Loucy (cell line): ENCODE measurements around the gene OR2AG1.

Source experiments
- H2AFZ ChIP-seq: fragments of 200-600 bp; sonication (generic); 2 replicates; pipeline ENCODE4 v1.6.0; 2016; ENCODE audit warnings: antibody characterized with exemption, mild to moderate bottlenecking, low read length, moderate library complexity
- H3F3A ChIP-seq: fragments of 200-600 bp; 2 replicates; pipeline ENCODE4 v1.6.0; 2016; ENCODE audit warnings: antibody characterized with exemption, low read depth, mild to moderate bottlenecking
- H3K27me3 ChIP-seq: fragments of 200-600 bp; sonication (generic); 2 replicates; pipeline ENCODE4 v1.6.1; 2014; ENCODE audit warnings: low read length, mild to moderate bottlenecking; ENCODE audit not compliant: insufficient read depth, poor library complexity, severe bottlenecking
- H3K36me3 ChIP-seq: fragments of 200-600 bp; sonication (generic); 2 replicates; pipeline ENCODE4 v1.6.1; 2016; ENCODE audit warnings: low read length; ENCODE audit not compliant: insufficient read depth
- H3K4me1 ChIP-seq: fragments of 200-600 bp; sonication (generic); 2 replicates; pipeline ENCODE4 v1.5.1; 2014; ENCODE audit warnings: low read length, mild to moderate bottlenecking; ENCODE audit not compliant: insufficient read depth, poor library complexity, severe bottlenecking
- H3K4me2 ChIP-seq: fragments of 200-600 bp; sonication (generic); 2 replicates; pipeline ENCODE4 v1.6.0; 2014; ENCODE audit warnings: antibody characterized with exemption, low read length, low read depth, mild to moderate bottlenecking; ENCODE audit not compliant: poor library complexity, severe bottlenecking
- H3K4me3 ChIP-seq: fragments of 200-600 bp; sonication (generic); 2 replicates; pipeline ENCODE4 v1.5.1; 2014; ENCODE audit warnings: low read length, mild to moderate bottlenecking, mixed read lengths; ENCODE audit not compliant: poor library complexity, severe bottlenecking
- H3K79me2 ChIP-seq: fragments of 200-600 bp; sonication (generic); 2 replicates; pipeline ENCODE4 v1.6.1; 2014; ENCODE audit warnings: low read length; ENCODE audit not compliant: insufficient read depth
- H3K9ac ChIP-seq: fragments of 200-600 bp; sonication (generic); 2 replicates; pipeline ENCODE4 v1.6.0; 2014; ENCODE audit warnings: mild to moderate bottlenecking, low read depth, low read length, moderate library complexity; ENCODE audit not compliant: poor library complexity, severe bottlenecking
- H3K9me2 ChIP-seq: fragments of 200-600 bp; sonication (generic); replicated peaks from 2 replicates; pipeline ENCODE4 v1.6.1; 2016; ENCODE audit warnings: low read depth, low read length, mixed read lengths
- H3K9me3 ChIP-seq: fragments of 200-600 bp; sonication (generic); 2 replicates; pipeline ENCODE4 v1.6.1; 2014; ENCODE audit warnings: mild to moderate bottlenecking, antibody characterized with exemption, low read length, low read depth; ENCODE audit not compliant: insufficient read depth
- H4K20me1 ChIP-seq: fragments of 200-600 bp; sonication (generic); 2 replicates; pipeline ENCODE4 v1.6.0; 2014; ENCODE audit warnings: antibody characterized with exemption, low read length, mild to moderate bottlenecking; ENCODE audit not compliant: insufficient read depth, poor library complexity, severe bottlenecking
- CTCF ChIP-seq: fragments of 200-600 bp; sonication (generic); conservative IDR thresholded peaks from 2 replicates; pipeline ENCODE4 v1.5.1; 2014; ENCODE audit warnings: mild to moderate bottlenecking, antibody characterized with exemption, low read length
- EZH2phosphoT487 ChIP-seq: fragments of 200-600 bp; IDR thresholded peaks from 2 replicates; pipeline ENCODE4 v1.6.1; 2018; ENCODE audit warnings: antibody characterized with exemption, mild to moderate bottlenecking, moderate library complexity, borderline replicate concordance

OR2AG1 gene

GRCh38 chr11:6738590-6738989 lies 44.2 kb upstream of the OR2AG1 start:
- Histone ChIP-seq H3K4me3 (no peak overlapping the region), H3K9ac (no peak overlapping the region), H3K4me1 (peaks cover 82% of the 10 kb centered on the region), H3K9me2 (no peaks in the 10 kb centered on the region), H2AFZ (no peak overlapping the region), H3K9me3 (no peaks in the 10 kb centered on the region), H3F3A (peaks cover 22% of the 10 kb centered on the region), H3K36me3 (no peaks in the 10 kb centered on the region), H4K20me1 (no peaks in the 10 kb centered on the region), H3K79me2 (peaks cover 30% of the 10 kb centered on the region), H3K4me2 (peak overlapping the region; percentile 3), H3K27me3 (no peaks in the 10 kb centered on the region)
- no peak for TF ChIP-seq EZH2phosphoT487
- TF ChIP-seq CTCF: no peak

DNA sequence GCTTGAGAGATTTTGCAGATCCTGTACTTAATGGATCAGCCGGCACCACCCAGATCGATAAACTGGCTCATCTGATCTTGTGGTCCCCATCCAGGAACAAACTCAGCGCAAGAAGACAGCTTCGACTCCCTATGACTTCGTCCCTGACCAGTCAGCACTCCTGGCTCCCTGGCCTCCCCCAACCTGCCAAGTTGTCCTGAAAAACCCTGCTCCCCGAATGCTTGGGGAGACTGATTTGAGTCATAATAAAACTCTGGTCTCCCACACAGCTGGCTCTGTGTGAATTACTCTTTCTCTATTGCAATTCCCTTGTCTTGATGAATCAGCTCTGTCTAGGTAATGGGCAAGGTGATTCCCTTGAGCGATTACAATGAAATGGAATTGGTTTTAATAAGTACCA lies 40.6 kb upstream of the OR2AG1 start:
- H3K79me2 ChIP-seq: peaks cover 39% of the 10 kb centered on the region
- no peaks in the 10 kb centered on the region for H3K9me3 ChIP-seq
- no peaks in the 10 kb centered on the region for H4K20me1 ChIP-seq
- no peak overlapping the region for H3K9ac ChIP-seq
- H3F3A ChIP-seq: peaks cover 7% of the 10 kb centered on the region; the same call in 1 of the 2 replicates
- TF ChIP-seq CTCF (no peak), EZH2phosphoT487 (no peak)
- H3K4me3 ChIP-seq: peak overlapping the region; percentile 47
- H3K4me1 ChIP-seq: peaks cover 82% of the 10 kb centered on the region
- H3K36me3 ChIP-seq: no peaks in the 10 kb centered on the region
- H3K4me2 ChIP-seq: peak overlapping the region; percentile 95
- H2AFZ ChIP-seq: no peak overlapping the region
- H3K27me3 ChIP-seq: no peaks in the 10 kb centered on the region
- H3K9me2 ChIP-seq: no peaks in the 10 kb centered on the region

DNA sequence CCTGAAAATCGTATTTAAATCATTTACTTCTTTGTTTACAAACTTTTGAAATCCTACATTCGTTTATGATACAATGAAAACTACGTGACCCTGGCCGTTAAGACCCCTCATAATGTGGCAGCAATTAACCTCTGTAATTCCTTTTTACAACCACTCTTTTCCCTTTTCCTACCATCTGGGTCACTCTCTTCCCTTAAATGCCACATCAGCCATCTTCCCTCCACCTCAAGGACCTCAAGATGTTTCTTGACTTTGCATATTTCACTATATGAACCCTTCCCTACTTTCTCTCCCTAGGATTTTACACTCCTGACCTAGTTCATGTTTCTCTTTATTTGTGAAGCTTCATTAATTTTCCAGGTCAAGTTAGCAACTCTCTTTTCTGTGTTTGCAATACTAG lies 37.8 kb upstream of the OR2AG1 start:
- Histone ChIP-seq H3K4me2 (peak overlapping the region; percentile 95), H3K4me3 (peak overlapping the region; percentile 76), H3K27me3 (no peaks in the 10 kb centered on the region), H3K9me2 (no peaks in the 10 kb centered on the region), H3K4me1 (peaks cover 66% of the 10 kb centered on the region), H3K9ac (peak overlapping the region; percentile 78), H3F3A (peaks cover 12% of the 10 kb centered on the region; the same call in 1 of the 2 replicates), H3K79me2 (peaks cover 37% of the 10 kb centered on the region), H4K20me1 (no peaks in the 10 kb centered on the region), H2AFZ (no peak overlapping the region), H3K36me3 (no peaks in the 10 kb centered on the region), H3K9me3 (no peaks in the 10 kb centered on the region)
- TF ChIP-seq EZH2phosphoT487: no peak
- TF ChIP-seq CTCF: no peak
